ENCODE measurements around the gene IRX1.

Gene IRX1

GRCh38 chr5:3595006-3595961 is at the start of gene IRX1:
Gene IRX1, plus strand, starts transcription at chr5:3595832. Its CDS starts 274 bp downstream, at chr5:3596106.
- DNase-seq: peak in 9 of 14 donors; percentile 4 to 78 (median 47)

GRCh38 chr5:3546028-3546427 is 49.6 kb upstream of the IRX1 start:
- DNase-seq: no peak

GRCh38 chr5:3564116-3564515 is 31.5 kb upstream of the IRX1 start:
- no peak for DNase-seq

- no peak for DNase-seq
Measured at GRCh38 chr5:3564827-3565518, 30.7 kb upstream of the IRX1 start.

GRCh38 chr5:3584724-3585531 is 10.7 kb upstream of the IRX1 start:
- DNase-seq: no peak

- no peak for DNase-seq
Measured at GRCh38 chr5:3590161-3590966, 5.3 kb upstream of the IRX1 start.

- no peak for DNase-seq
Measured at GRCh38 chr5:3590967-3591900, 4.4 kb upstream of the IRX1 start.

GRCh38 chr5:3592298-3592697 is 3.3 kb upstream of the IRX1 start:
- no peak for DNase-seq

GRCh38 chr5:3593771-3594509 is 1.7 kb upstream of the IRX1 start:
- DNase-seq: no peak

GRCh38 chr5:3594510-3595005 is 1.1 kb upstream of the IRX1 start:
- DNase-seq: peak in 4 of 14 donors; percentile 23 to 71 (median 58)

- peak in 1 of 14 donors; percentile 37 for DNase-seq
Measured at GRCh38 chr5:3596261-3596825, 711 bp downstream of the IRX1 start.

- no peak for DNase-seq
Measured at GRCh38 chr5:3596857-3597166, 1.2 kb downstream of the IRX1 start.

GRCh38 chr5:3597167-3598007 is 1.8 kb downstream of the IRX1 start:
- peak in 1 of 14 donors; percentile 49 for DNase-seq

- no peak for DNase-seq
Measured at GRCh38 chr5:3598207-3598606, 2.6 kb downstream of the IRX1 start.

GRCh38 chr5:3598769-3599211 is 3.2 kb downstream of the IRX1 start:
- DNase-seq: peak in 2 of 14 donors; percentile 10 to 38

- DNase-seq: peak in 1 of 14 donors; percentile 38
Measured at GRCh38 chr5:3599226-3600105, 3.8 kb downstream of the IRX1 start.

All from C1 segment of cervical spinal cord (tissue), 14 donors.